CD8-positive, alpha-beta memory T cell (primary cell): ENCODE data around the gene TNNT3. TPM values are rescaled to one million over a fixed set of nuclear protein-coding genes. Genes with fewer than 3 reads are reported as not detected.

Source experiments
- CTCF ChIA-PET: fragments of 350-600 bp; sonication (Branson Sonifier 250); formaldehyde crosslinking; loops from one replicate; lab custom pipeline; 2021; ENCODE audit warnings: antibody characterized with exemption; lab: Charles Lee
- POLR2A ChIA-PET: fragments of 350-600 bp; sonication (Branson Sonifier 250); formaldehyde crosslinking; loops from one replicate; lab custom pipeline; 2021; ENCODE audit warnings: antibody characterized with exemption; lab: Charles Lee
- DNase-seq, 5 donors: peaks; one replicate each; pipeline versions ENCODE4 v3.0.0 to v3.0.0-alpha.2; 2020 to 2022; ENCODE audit warnings: mixed read lengths in 1 of 5
- H3K27ac ChIP-seq: one replicate; pipeline ENCODE4 v1.7.0; 2013; ENCODE audit warnings: low read depth, mild to moderate bottlenecking, low read length, moderate library complexity
- H3K27me3 ChIP-seq: 2 replicates; pipeline ENCODE4 v1.7.0; 2013; ENCODE audit warnings: low read length, mild to moderate bottlenecking; ENCODE audit not compliant: insufficient read depth, poor library complexity, severe bottlenecking
- H3K36me3 ChIP-seq: 2 replicates; pipeline ENCODE4 v1.7.0; 2013; ENCODE audit warnings: mild to moderate bottlenecking, low read length, moderate library complexity; ENCODE audit not compliant: insufficient read depth
- H3K4me1 ChIP-seq: 2 replicates; pipeline ENCODE4 v1.7.0; 2013; ENCODE audit warnings: mild to moderate bottlenecking, low read length, moderate library complexity; ENCODE audit not compliant: insufficient read depth
- H3K4me3 ChIP-seq: 2 replicates; pipeline ENCODE4 v1.7.0; 2013; ENCODE audit warnings: mild to moderate bottlenecking, low read length
- H3K9me3 ChIP-seq: 2 replicates; pipeline ENCODE4 v1.7.0; 2013; ENCODE audit warnings: mild to moderate bottlenecking, low read length
- H3K27ac Mint-ChIP-seq, 8 donors: one replicate each; pipeline ENCODE4 v1.8.0; 2020 to 2021; ENCODE audit warnings: mixed read lengths in 8 of 8, mild to moderate bottlenecking in 6 of 8, inconsistent platforms in 3 of 8, moderate library complexity in 3 of 8
- H3K27me3 Mint-ChIP-seq, 2 donors: one replicate each; pipeline ENCODE4 v1.8.0; 2020 to 2021; ENCODE audit warnings: mixed read lengths in 2 of 2, mild to moderate bottlenecking in 1 of 2, moderate library complexity in 1 of 2
- H3K36me3 Mint-ChIP-seq, 3 donors: one replicate each; pipeline ENCODE4 v1.8.0; 2020 to 2021; ENCODE audit warnings: mixed read lengths in 3 of 3, inconsistent platforms in 1 of 3, mild to moderate bottlenecking in 1 of 3
- H3K4me1 Mint-ChIP-seq, 3 donors: one replicate each; pipeline ENCODE4 v1.8.0; 2020 to 2021; ENCODE audit warnings: mixed read lengths in 3 of 3, inconsistent platforms in 1 of 3, mild to moderate bottlenecking in 1 of 3
- H3K4me3 Mint-ChIP-seq, 7 donors: one replicate each; pipeline ENCODE4 v1.8.0; 2020 to 2021; ENCODE audit warnings: mixed read lengths in 7 of 7, mild to moderate bottlenecking in 6 of 7, moderate library complexity in 4 of 7, inconsistent platforms in 2 of 7
- H3K9me3 Mint-ChIP-seq, 5 donors: one replicate each; pipeline ENCODE4 v1.8.0; 2020 to 2022; ENCODE audit warnings: mixed read lengths in 5 of 5, mild to moderate bottlenecking in 3 of 5, moderate library complexity in 2 of 5, inconsistent platforms in 1 of 5
- polyA plus RNA-seq: library from polyadenylated mRNA; unstranded; fragments of 300-500 nt; fragmentation: Illumina TruSeq; gene quantifications from one replicate; pipeline ENCODE4 v1.2.3, GENCODE V29; 2021
- total RNA-seq, 2 experiments: library from RNA; stranded (reverse); gene quantifications; one replicate each; pipeline ENCODE4 v1.2.3, GENCODE V29; 2021

The TNNT3 gene
- total and polyA plus RNA-seq, 3 experiments from 2014 or later: 1.4 to 1.6 TPM; not detected in 1

DNA sequence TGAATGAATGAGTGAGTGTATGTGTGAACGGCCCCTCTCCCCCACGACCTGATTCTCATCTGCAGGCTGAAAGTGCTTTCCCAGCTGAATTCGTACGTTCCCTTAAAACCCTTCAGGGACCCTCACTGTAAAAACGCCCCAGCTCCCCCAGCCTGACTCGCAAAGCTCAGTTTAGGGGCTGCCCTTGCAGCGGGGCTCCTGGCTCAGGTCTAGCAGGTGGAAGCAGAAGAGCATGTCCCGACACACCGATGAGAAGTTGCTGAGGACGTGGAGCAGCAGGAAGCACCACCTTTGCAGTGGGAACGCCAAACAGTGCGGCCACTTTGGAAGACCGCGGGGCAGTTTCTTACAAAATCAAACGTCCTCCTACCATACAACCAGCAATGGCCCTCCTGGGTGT lies 24.1 kb downstream of the TNNT3 start:
- Histone ChIP-seq H3K9me3 (no peaks in the 10 kb centered on the region), H3K4me1 (no peaks in the 10 kb centered on the region), H3K4me3 (no peak overlapping the region), H3K27me3 (no peaks in the 10 kb centered on the region), H3K27ac (no peak overlapping the region), H3K36me3 (no peaks in the 10 kb centered on the region)
- Mint-ChIP-seq H3K9me3 (no peaks in the 10 kb centered on the region), H3K27ac (peak overlapping the region in 1 of 8 donors; percentile 34), H3K4me3 (peak overlapping the region in 1 of 7 donors; percentile 78), H3K27me3 (peaks cover 0 to 3% of the 10 kb centered on the region in 2 donors), H3K36me3 (no peaks in the 10 kb centered on the region), H3K4me1 (peaks cover 4 to 11% (median 6%) of the 10 kb centered on the region in 3 donors)
- ChIA-PET CTCF (no interaction called here), POLR2A (no interaction called here)
- peak in 1 of 5 donors; percentile 33 for DNase-seq

GRCh38 chr11:1943977-1944376 lies 24.5 kb downstream of the TNNT3 start:
- Mint-ChIP-seq H3K4me3 (peak overlapping the region in 3 of 7 donors; percentile 27 to 78 (median 38)), H3K27me3 (peaks cover 0 to 3% of the 10 kb centered on the region in 2 donors), H3K4me1 (peaks cover 4 to 10% (median 5%) of the 10 kb centered on the region in 3 donors), H3K27ac (peak overlapping the region in 1 of 8 donors; percentile 34), H3K9me3 (no peaks in the 10 kb centered on the region), H3K36me3 (no peaks in the 10 kb centered on the region)
- CTCF ChIA-PET: no interaction called here
- peak in 1 of 5 donors; percentile 23 for DNase-seq
- H3K9me3 ChIP-seq: no peaks in the 10 kb centered on the region
- H3K27me3 ChIP-seq: no peaks in the 10 kb centered on the region
- no peaks in the 10 kb centered on the region for H3K4me1 ChIP-seq
- H3K27ac ChIP-seq: no peak overlapping the region
- H3K36me3 ChIP-seq: no peaks in the 10 kb centered on the region
- H3K4me3 ChIP-seq: no peak overlapping the region
- POLR2A ChIA-PET: no interaction called here

DNA sequence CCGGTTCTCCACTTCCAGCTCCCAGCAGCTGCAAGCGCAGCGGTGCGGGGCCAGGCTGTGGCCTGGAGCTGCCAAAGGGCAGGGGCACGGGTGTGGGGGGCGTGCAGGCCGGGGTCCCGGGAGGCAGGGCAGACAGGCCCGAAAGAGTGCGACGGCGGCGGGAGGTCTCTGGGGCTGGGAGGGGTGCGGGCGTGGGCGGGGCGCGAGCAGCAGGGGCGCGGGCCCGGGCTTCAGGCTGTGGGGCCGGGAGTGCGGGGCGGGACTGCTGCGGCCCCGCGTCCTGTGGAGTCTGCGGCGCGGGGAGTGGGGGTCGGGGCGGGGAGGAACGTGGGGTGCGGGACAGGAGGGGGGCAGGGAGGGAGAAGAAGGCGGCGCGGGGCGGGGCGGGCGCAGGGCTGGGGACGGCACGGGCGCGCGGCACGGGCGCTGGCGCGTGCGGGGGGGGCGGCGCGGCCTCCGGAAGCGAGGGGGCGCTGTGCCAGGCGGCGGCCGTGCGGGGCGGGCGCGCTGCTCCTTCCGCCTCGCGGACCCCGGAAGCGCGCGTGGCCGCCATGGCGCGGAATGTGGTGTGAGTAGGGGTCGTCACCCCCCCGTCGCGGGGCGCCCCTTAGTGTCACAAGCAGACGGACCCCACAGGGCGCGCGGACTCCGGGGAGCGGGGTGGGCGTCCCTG lies 27.4 kb downstream of the TNNT3 start, which contains the start of gene MRPL23:
TSS of gene MRPL23 (plus strand) at position 521 of the 673 bp plus-strand sequence. CDS start at position 552, 31 bp downstream.
- no peaks in the 10 kb centered on the region for H3K9me3 ChIP-seq
- H3K27ac Mint-ChIP-seq: no peak within 1 kb of the TSS
- POLR2A ChIA-PET: interaction anchor here (1.0 kb wide), 2 partner anchors 65 to 93 kb away, joined by 3 to 5 read pairs; no protein-coding TSS in a partner anchor
- H3K36me3 Mint-ChIP-seq: no peaks in the 10 kb centered on the region
- H3K36me3 ChIP-seq: no peaks in the 10 kb centered on the region
- H3K4me1 ChIP-seq: no peaks in the 10 kb centered on the region
- H3K27ac ChIP-seq: no peak within 1 kb of the TSS
- no peaks in the 10 kb centered on the region for H3K27me3 Mint-ChIP-seq
- no peak within 1 kb of the TSS for H3K4me3 Mint-ChIP-seq
- peak in 2 of 5 donors; percentile 18 to 49 for DNase-seq
- H3K4me3 ChIP-seq: no peak within 1 kb of the TSS
- CTCF ChIA-PET: interaction anchor here (1.0 to 2.0 kb wide), 8 partner anchors 54 to 205 kb away, joined by 3 to 8 read pairs (median 4); partner anchors contain the start of genes LSP1 and SYT8
- H3K27me3 ChIP-seq: no peaks in the 10 kb centered on the region
- no peaks in the 10 kb centered on the region for H3K4me1 Mint-ChIP-seq
- H3K9me3 Mint-ChIP-seq: no peaks in the 10 kb centered on the region

GRCh38 chr11:1947592-1948237 lies 28.2 kb downstream of the TNNT3 start:
- Histone ChIP-seq H3K9me3 (no peaks in the 10 kb centered on the region), H3K4me1 (no peaks in the 10 kb centered on the region), H3K27ac (no peak overlapping the region), H3K27me3 (no peaks in the 10 kb centered on the region), H3K36me3 (no peaks in the 10 kb centered on the region), H3K4me3 (no peak overlapping the region)
- Mint-ChIP-seq H3K9me3 (no peaks in the 10 kb centered on the region), H3K36me3 (no peaks in the 10 kb centered on the region), H3K4me1 (no peaks in the 10 kb centered on the region), H3K27me3 (no peaks in the 10 kb centered on the region), H3K4me3 (no peak overlapping the region), H3K27ac (no peak overlapping the region)
- ChIA-PET CTCF (interaction anchor here (0.7 to 2.2 kb wide), 8 partner anchors 53 to 939 kb away, joined by 3 to 8 read pairs (median 4); partner anchors contain the start of gene SYT8), POLR2A (interaction anchor here (0.6 to 1.0 kb wide), 4 partner anchors 65 to 102 kb away, joined by 3 to 5 read pairs (median 4); no protein-coding TSS in a partner anchor)
- DNase-seq: no peak

GRCh38 chr11:1948389-1948788 lies 28.9 kb downstream of the TNNT3 start:
- Mint-ChIP-seq H3K4me3 (peak overlapping the region in 3 of 7 donors; percentile 32 to 75 (median 39)), H3K4me1 (no peaks in the 10 kb centered on the region), H3K9me3 (no peaks in the 10 kb centered on the region), H3K27me3 (no peaks in the 10 kb centered on the region), H3K36me3 (no peaks in the 10 kb centered on the region), H3K27ac (no peak overlapping the region)
- Histone ChIP-seq H3K27me3 (no peaks in the 10 kb centered on the region), H3K27ac (no peak overlapping the region), H3K4me1 (no peaks in the 10 kb centered on the region), H3K4me3 (no peak overlapping the region), H3K36me3 (no peaks in the 10 kb centered on the region), H3K9me3 (no peaks in the 10 kb centered on the region)
- DNase-seq: peak in 1 of 5 donors; percentile 23
- CTCF ChIA-PET: interaction anchor here (1.0 to 3.3 kb wide), 4 partner anchors 66 to 203 kb away, joined by 3 to 11 read pairs (median 6); no protein-coding TSS in a partner anchor
- POLR2A ChIA-PET: interaction anchor here (0.8 kb wide), 1 partner anchor 98 kb away, joined by 3 read pairs; no protein-coding TSS in a partner anchor

GRCh38 chr11:1949302-1949701 lies 29.8 kb downstream of the TNNT3 start:
- Mint-ChIP-seq H3K27ac (no peak overlapping the region), H3K27me3 (no peaks in the 10 kb centered on the region), H3K36me3 (no peaks in the 10 kb centered on the region), H3K9me3 (no peaks in the 10 kb centered on the region), H3K4me3 (no peak overlapping the region), H3K4me1 (no peaks in the 10 kb centered on the region)
- DNase-seq: no peak
- H3K36me3 ChIP-seq: no peaks in the 10 kb centered on the region
- H3K27me3 ChIP-seq: no peaks in the 10 kb centered on the region
- ChIA-PET POLR2A (no interaction called here), CTCF (interaction anchor here (1.3 to 3.3 kb wide), 3 partner anchors 52 to 202 kb away, joined by 6 to 11 read pairs (median 8); no protein-coding TSS in a partner anchor)
- H3K4me1 ChIP-seq: no peaks in the 10 kb centered on the region
- no peaks in the 10 kb centered on the region for H3K9me3 ChIP-seq
- no peak overlapping the region for H3K4me3 ChIP-seq
- no peak overlapping the region for H3K27ac ChIP-seq

- Histone ChIP-seq H3K27me3 (no peaks in the 10 kb centered on the region), H3K27ac (no peak overlapping the region), H3K9me3 (no peaks in the 10 kb centered on the region), H3K4me3 (no peak overlapping the region), H3K4me1 (no peaks in the 10 kb centered on the region), H3K36me3 (no peaks in the 10 kb centered on the region)
- DNase-seq: no peak
- Mint-ChIP-seq H3K4me3 (no peak overlapping the region), H3K9me3 (no peaks in the 10 kb centered on the region), H3K27me3 (no peaks in the 10 kb centered on the region), H3K36me3 (no peaks in the 10 kb centered on the region), H3K27ac (no peak overlapping the region), H3K4me1 (no peaks in the 10 kb centered on the region)
- ChIA-PET POLR2A (no interaction called here), CTCF (interaction anchor here (1.2 to 3.3 kb wide), 5 partner anchors 52 to 202 kb away, joined by 3 to 11 read pairs (median 7); no protein-coding TSS in a partner anchor)
Measured at GRCh38 chr11:1949922-1950321, 30.4 kb downstream of the TNNT3 start.
